GM18508 (cell line): Measurements from ENCODE around the gene SET.
A peak's percentile ranks its signal among the peaks of the same experiment; 100 is the strongest.

Experiments used
- ATAC-seq: cut with Tn5 transposase; IDR thresholded peaks from one replicate; pipeline ENCODE4 v1.9.1; 2021; ENCODE audit warnings: moderate number of reproducible peaks; ENCODE audit not compliant: insufficient read depth, unreplicated experiment

SET gene

GRCh38 chr9:128706671-128707381 is 17.8 kb downstream of the SET start:
- ATAC-seq, result no peak

GRCh38 chr9:128707446-128707845 is 18.4 kb downstream of the SET start:
- no peak for ATAC-seq

GRCh38 chr9:128712451-128713410 is 23.7 kb downstream of the SET start:
- ATAC-seq, result no peak

GRCh38 chr9:128713411-128713780 is 24.4 kb downstream of the SET start:
- ATAC-seq, result no peak

GRCh38 chr9:128713941-128714573 is 25.0 kb downstream of the SET start:
- ATAC-seq, result no peak

- ATAC-seq, result no peak
Measured at GRCh38 chr9:128714586-128715435, 25.8 kb downstream of the SET start.

GRCh38 chr9:128715436-128715750 is 26.4 kb downstream of the SET start:
- ATAC-seq, result no peak

- ATAC-seq, result no peak
Measured at GRCh38 chr9:128716581-128717254, 27.7 kb downstream of the SET start.

GRCh38 chr9:128718047-128718446 is 29.0 kb downstream of the SET start:
- ATAC-seq, result no peak

- no peak for ATAC-seq
Measured at GRCh38 chr9:128718475-128718874, 29.5 kb downstream of the SET start.

- ATAC-seq, result no peak
Measured at GRCh38 chr9:128719919-128720605, 31.0 kb downstream of the SET start.

- ATAC-seq, result no peak
Measured at GRCh38 chr9:128720841-128721486, 31.9 kb downstream of the SET start.

GRCh38 chr9:128721487-128722010 is 32.5 kb downstream of the SET start:
- no peak for ATAC-seq

- ATAC-seq, result no peak
Measured at GRCh38 chr9:128722380-128723351, 33.6 kb downstream of the SET start.

- no peak for ATAC-seq
Measured at GRCh38 chr9:128723352-128723865, 34.4 kb downstream of the SET start.

GRCh38 chr9:128723866-128724743 is 35.1 kb downstream of the SET start, which contains the start of gene ZDHHC12:
Gene ZDHHC12, minus strand, starts transcription at chr9:128724127. Its CDS starts 34 bp downstream, at chr9:128724093.
- ATAC-seq, result peak; percentile 75
